BJ (cell line): Measurements from ENCODE around the gene SUN5. TPM values are rescaled to one million over a fixed set of nuclear protein-coding genes. Genes with fewer than 3 reads are reported as not detected.

Experiments used
- CTCF ChIA-PET: fragments of 350-600 bp; formaldehyde crosslinking; extraction: SDS; loops from one replicate; lab custom pipeline; 2021; ENCODE audit warnings: antibody characterized with exemption, inconsistent platforms; lab: Yijun Ruan, JAX
- POLR2A ChIA-PET: fragments of 300-600 bp; sonication (Branson Sonifier 250); formaldehyde crosslinking; extraction: SDS; loops from one replicate; lab custom pipeline; 2021; ENCODE audit warnings: antibody characterized with exemption; lab: Charles Lee
- DNase-seq: peaks from one replicate; pipeline ENCODE4 v3.0.0-alpha.2; 2011; ENCODE audit warnings: low read depth
- H3K27me3 ChIP-seq: 2 replicates; pipeline ENCODE4 v1.6.0; 2011; ENCODE audit warnings: low read length; ENCODE audit not compliant: control insufficient read depth, insufficient read depth
- H3K36me3 ChIP-seq: 2 replicates; pipeline ENCODE4 v1.5.1; 2011; ENCODE audit warnings: low read length; ENCODE audit not compliant: control insufficient read depth, insufficient read depth
- H3K4me3 ChIP-seq: 2 replicates; pipeline ENCODE4 v1.5.1; 2011; ENCODE audit warnings: low read depth, mild to moderate bottlenecking, control low read depth, low read length
- CTCF ChIP-seq: IDR thresholded peaks from 2 replicates; pipeline ENCODE4 v1.5.1; 2011; ENCODE audit warnings: low read depth, mild to moderate bottlenecking, control low read depth, inconsistent platforms, low read length, moderate library complexity; ENCODE audit not compliant: insufficient read depth
- polyA plus RNA-seq: library from polyadenylated mRNA; depleted of rRNA; stranded (reverse); fragments of >200 nt; gene quantifications from 2 replicates; pipeline ENCODE4 v1.2.3, GENCODE V29; 2011

Gene SUN5
- polyA plus RNA-seq, 1 experiment, result not detected

GRCh38 chr20:33026779-33027759, 22.8 kb upstream of the SUN5 start:
- no peaks in the 10 kb centered on the region for H3K36me3 ChIP-seq
- ChIA-PET CTCF (no interaction called here), POLR2A (no interaction called here)
- H3K4me3 ChIP-seq, result no peak overlapping the region
- H3K27me3 ChIP-seq, result 0 out of 2 replicates have a peak, but pooled peaks cover 2% of the 10 kb centered on the region
- no peak for TF ChIP-seq CTCF
- DNase-seq, result no peak

GRCh38 chr20:33026072-33026778, 22.0 kb upstream of the SUN5 start:
- no peak for TF ChIP-seq CTCF
- Histone ChIP-seq H3K27me3 (0 out of 2 replicates have a peak, but pooled peaks cover 2% of the 10 kb centered on the region), H3K4me3 (no peak overlapping the region), H3K36me3 (no peaks in the 10 kb centered on the region)
- POLR2A ChIA-PET, result no interaction called here
- CTCF ChIA-PET, result no interaction called here
- no peak for DNase-seq

- H3K27me3 ChIP-seq, result 0 out of 2 replicates have a peak, but pooled peaks cover 2% of the 10 kb centered on the region
- H3K4me3 ChIP-seq, result no peak overlapping the region
- DNase-seq, result no peak
- no peak for TF ChIP-seq CTCF
- CTCF ChIA-PET, result no interaction called here
- POLR2A ChIA-PET, result no interaction called here
- H3K36me3 ChIP-seq, result no peaks in the 10 kb centered on the region
These were observed 21.2 kb upstream of the SUN5 start for GRCh38 chr20:33025318-33025876.

- CTCF ChIA-PET, result interaction anchor here (0.6 kb wide), 1 partner anchor 236 kb away, joined by 3 read pairs; no protein-coding TSS in a partner anchor
- no peak for TF ChIP-seq CTCF
- Histone ChIP-seq H3K36me3 (no peaks in the 10 kb centered on the region), H3K27me3 (0 out of 2 replicates have a peak, but pooled peaks cover 2% of the 10 kb centered on the region), H3K4me3 (no peak overlapping the region)
- DNase-seq, result no peak
- POLR2A ChIA-PET, result no interaction called here
These were observed 20.5 kb upstream of the SUN5 start for GRCh38 chr20:33024609-33025317.
